ENCODE results near the gene KCNJ16.

DNA sequence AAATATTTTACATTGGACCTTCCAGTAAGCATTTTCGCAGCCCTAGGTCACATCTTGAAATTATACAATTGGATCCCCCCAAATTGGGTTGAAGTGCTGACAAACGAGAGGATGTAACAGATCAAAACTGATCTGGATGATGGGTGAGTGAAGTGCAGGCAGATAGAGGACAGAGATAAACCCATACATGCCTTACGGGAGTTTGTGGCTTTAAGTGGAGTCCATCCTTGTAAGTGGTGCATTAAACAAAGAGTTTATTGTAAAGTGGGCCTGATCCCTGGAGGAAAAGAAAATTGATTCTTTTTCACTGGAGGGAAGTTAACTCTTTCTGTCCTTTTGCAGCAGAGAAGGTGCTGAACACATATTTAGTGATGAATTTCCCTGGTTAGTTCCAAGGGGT, 55.3 kb downstream of the KCNJ16 start:
- TF ChIP-seq, protein P1, sequence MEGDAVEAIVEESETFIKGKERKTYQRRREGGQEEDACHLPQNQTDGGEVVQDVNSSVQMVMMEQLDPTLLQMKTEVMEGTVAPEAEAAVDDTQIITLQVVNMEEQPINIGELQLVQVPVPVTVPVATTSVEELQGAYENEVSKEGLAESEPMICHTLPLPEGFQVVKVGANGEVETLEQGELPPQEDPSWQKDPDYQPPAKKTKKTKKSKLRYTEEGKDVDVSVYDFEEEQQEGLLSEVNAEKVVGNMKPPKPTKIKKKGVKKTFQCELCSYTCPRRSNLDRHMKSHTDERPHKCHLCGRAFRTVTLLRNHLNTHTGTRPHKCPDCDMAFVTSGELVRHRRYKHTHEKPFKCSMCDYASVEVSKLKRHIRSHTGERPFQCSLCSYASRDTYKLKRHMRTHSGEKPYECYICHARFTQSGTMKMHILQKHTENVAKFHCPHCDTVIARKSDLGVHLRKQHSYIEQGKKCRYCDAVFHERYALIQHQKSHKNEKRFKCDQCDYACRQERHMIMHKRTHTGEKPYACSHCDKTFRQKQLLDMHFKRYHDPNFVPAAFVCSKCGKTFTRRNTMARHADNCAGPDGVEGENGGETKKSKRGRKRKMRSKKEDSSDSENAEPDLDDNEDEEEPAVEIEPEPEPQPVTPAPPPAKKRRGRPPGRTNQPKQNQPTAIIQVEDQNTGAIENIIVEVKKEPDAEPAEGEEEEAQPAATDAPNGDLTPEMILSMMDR (IDR thresholded peaks at IDR 0.05), result no peak
- TF ChIP-seq POLR2A (IDR thresholded peaks at IDR 0.05), result no peak

Measured in body of pancreas (tissue), 4 donors.